GM12874 (cell line): ENCODE measurements around the gene EIF6.
A peak's percentile ranks its signal among the peaks of the same experiment; 100 is the strongest.

Experiments
- CTCF ChIP-seq: IDR thresholded peaks from 2 replicates; pipeline ENCODE4 v1.5.1; 2011; ENCODE audit warnings: low read depth, mild to moderate bottlenecking, control low read depth, low read length, moderate library complexity; ENCODE audit not compliant: insufficient read depth

The EIF6 gene

GRCh38 chr20:35279533-35280174, 4.9 kb downstream of the EIF6 start:
- no peak for TF ChIP-seq CTCF

- TF ChIP-seq CTCF, result no peak
These were observed 5.5 kb downstream of the EIF6 start for GRCh38 chr20:35279040-35279439.

- TF ChIP-seq CTCF, result peak; percentile 49; the same call in 1 of the 2 replicates
These were observed 6.8 kb downstream of the EIF6 start, which contains the start of gene MMP24OS for GRCh38 chr20:35277531-35278395. Gene MMP24OS (minus strand): TSS chr20:35278122. CDS start chr20:35277929, 193 bp downstream.

- no peak for TF ChIP-seq CTCF
These were observed 7.4 kb downstream of the EIF6 start for GRCh38 chr20:35277127-35277526.

- no peak for TF ChIP-seq CTCF
These were observed 8.2 kb downstream of the EIF6 start for GRCh38 chr20:35276408-35276807.

GRCh38 chr20:35275741-35276251, 8.8 kb downstream of the EIF6 start:
- no peak for TF ChIP-seq CTCF
